GM18858 (cell line): ENCODE data around the gene RGPD3.
"Not testable (repeated sequence)": the region's sequence is repeated elsewhere in the genome, so short reads cannot be mapped to it uniquely, and the experiment has no call there.

Experiments
- ATAC-seq: cut with Tn5 transposase; IDR thresholded peaks from one replicate; pipeline ENCODE4 v1.9.1; 2021; ENCODE audit not compliant: unreplicated experiment

Gene RGPD3

DNA sequence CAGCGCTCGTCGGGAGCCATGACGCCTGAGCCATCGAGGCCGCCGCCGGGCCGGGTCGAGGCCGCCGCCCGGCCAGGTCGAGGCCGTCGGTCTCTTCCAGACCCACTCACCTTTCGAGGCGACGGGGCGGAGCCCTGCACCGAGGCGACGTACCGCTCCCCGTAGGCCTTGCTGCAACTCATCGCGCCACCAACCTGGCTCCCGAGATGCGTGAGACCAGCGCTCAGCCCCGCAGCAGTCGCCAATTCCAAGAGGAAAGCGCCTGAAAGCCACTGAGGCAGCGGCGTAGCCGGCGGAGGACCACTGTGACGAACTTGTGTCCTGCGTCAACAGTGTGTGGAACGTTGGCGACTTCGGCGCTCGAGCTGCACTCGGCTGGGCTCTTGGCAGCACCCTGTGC lies at the start of gene RGPD3:
TSS of gene RGPD3 (minus strand) at position 307 of the 400 bp plus-strand sequence. CDS start at position 182, 125 bp downstream.
- ATAC-seq = not testable (repeated sequence)

DNA sequence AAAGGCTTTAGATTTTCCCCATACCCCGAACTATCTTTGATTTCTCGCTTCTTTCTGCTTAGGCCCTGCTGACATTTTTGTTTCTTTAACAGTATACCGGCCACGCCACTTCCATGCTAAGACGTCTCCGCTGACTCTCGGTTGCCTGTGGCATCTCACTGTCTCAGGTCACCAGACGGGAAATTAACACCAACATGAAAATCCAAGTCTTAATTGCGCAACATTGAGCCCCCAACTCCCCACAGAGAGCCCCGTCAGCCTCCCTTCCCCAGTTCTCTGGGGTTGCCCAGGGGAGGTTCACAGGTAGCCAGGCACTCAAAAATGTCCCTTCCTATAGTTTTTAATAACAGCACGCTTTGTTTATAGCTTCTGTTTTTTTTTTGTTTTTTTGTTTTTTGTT lies 49.1 kb upstream of the RGPD3 start:
- ATAC-seq = no peak

DNA sequence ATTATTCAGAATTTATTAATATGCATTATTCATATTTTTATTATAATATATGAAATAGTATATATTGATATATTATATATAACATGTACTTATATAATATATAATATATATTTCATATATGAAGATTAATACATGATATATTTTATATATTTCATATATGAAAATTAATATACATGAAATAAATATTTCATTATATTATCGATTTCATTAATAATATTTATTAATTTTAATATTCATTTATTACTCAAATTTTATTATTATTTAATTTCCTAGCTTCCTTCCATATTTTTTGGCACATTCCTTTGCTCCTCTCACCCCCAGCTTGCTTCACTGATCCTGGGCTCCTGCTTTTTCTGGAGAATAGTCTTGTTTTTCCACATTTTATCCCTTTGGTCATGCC lies 48.7 kb upstream of the RGPD3 start:
- no peak for ATAC-seq

DNA sequence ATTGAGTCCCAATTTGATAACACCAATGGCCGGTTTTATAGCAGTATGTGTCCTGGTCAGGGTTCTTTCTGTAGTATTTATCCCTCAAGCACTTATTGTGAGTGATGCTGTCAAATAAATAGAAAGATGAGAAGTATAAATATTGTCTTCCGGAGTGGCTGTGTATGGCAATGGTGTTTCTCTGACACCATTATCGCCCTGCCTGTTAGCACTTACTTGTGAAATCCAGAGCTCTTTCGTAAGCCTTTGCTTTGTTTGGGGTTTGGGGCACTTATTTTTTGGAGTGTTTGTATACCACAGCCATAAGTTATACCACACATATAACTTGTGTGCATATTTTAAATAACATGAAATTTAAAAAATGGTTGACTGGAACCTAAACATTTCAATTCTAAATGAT lies 48.2 kb upstream of the RGPD3 start:
- no peak for ATAC-seq

- not testable (repeated sequence) for ATAC-seq
Measured at GRCh38 chr2:106514827-106515226, 46.6 kb upstream of the RGPD3 start.

DNA sequence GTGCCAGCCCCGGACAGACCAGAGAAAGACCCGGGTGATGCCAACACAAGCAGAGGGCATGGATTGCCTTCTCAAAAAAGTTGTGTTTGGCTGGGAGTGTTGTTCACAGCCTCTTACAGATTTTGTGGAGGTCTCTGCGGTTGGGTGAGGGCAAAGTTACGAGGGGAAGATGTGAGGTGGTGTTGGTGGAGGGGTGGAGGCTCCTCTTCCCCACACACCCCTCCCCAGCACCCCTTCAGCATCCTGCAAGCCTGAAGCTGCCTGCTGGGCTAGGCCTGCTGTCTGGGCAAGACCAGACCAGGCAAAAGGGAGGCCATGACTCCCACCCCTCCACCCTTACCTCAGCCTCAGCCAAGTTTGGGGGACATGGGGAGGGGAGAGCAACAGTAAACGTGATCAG lies 45.2 kb upstream of the RGPD3 start:
- not testable (repeated sequence) for ATAC-seq

- not testable (repeated sequence) for ATAC-seq
Measured at GRCh38 chr2:106511934-106512333, 43.7 kb upstream of the RGPD3 start.

- ATAC-seq = not testable (repeated sequence)
Measured at GRCh38 chr2:106511476-106511901, 43.3 kb upstream of the RGPD3 start.

GRCh38 chr2:106510791-106511190 lies 42.6 kb upstream of the RGPD3 start:
- ATAC-seq = not testable (repeated sequence)

GRCh38 chr2:106509374-106509770 lies 41.2 kb upstream of the RGPD3 start:
- ATAC-seq = not testable (repeated sequence)

GRCh38 chr2:106508660-106509373 lies 40.6 kb upstream of the RGPD3 start:
- ATAC-seq = not testable (repeated sequence)

DNA sequence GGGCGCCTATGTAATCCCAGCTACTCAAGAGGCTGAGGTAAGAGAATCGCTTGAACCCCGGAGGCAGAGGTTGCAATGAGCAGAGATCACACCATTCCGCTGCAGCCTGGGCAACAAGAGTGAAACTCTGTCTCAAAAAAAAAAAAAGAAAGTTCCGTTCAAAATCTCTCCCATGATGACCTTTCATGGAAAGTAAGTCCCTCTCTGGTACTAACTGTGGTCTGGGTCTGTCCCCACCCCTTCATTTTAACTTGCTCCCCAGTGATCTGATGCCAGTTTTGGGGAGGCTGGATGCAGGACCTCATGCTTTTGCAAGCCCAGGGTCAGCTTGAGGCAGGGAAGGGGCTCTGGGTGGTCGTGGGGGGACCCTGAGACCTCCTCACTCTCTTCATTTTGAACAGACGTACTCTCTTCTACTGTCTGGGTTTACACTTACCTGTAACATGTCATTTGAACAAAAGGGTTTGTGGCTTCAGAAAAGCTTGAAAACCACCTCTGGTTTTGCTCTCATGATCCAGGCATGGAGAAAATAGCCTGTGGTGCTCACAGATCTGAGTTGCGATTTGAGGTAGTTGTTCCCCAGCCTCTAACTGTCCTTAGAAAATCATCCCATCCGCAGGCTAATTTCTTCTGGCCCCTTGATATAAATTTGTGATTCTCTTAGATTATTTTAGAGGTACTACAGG lies 37.9 kb upstream of the RGPD3 start:
- not testable (repeated sequence) for ATAC-seq

DNA sequence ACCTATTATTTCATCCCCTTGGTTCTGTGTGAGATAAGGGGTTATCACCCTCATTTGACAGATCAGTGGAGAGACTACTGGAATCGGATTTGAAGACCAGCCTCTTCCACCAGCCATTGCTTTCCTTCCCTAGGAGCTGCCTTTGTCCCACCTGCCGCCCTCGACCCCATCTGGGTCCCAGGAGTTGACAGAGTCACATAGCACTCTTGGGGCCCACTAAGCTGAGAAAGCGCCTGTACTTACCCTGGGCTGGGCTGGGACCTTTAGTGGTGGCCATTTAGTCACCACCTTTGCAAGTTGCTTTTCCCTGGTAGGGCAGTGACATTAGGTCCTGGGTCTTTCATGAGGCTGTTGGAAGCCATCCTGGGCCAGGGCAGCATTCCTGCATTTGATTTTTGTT lies 36.6 kb upstream of the RGPD3 start:
- not testable (repeated sequence) for ATAC-seq

DNA sequence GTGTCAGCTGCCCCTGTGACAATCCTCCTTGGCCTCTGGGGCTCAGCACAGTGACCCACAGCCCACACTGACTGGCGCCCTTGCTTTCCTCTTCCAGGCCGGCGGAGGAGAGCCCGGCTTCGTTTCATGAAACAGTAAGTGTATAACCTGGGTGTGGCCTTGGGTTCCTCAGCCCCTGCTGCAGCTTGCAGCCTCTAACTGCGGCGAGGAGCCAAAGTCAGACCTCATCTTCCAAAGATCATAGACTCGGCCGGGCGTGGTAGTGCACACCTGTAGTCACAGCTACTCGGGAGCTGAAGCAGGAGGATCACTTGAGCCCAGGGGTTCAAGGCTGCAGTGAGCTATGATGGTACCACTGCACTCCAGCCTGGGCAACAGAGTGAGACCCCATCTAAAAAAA lies 36.0 kb upstream of the RGPD3 start:
- not testable (repeated sequence) for ATAC-seq

DNA sequence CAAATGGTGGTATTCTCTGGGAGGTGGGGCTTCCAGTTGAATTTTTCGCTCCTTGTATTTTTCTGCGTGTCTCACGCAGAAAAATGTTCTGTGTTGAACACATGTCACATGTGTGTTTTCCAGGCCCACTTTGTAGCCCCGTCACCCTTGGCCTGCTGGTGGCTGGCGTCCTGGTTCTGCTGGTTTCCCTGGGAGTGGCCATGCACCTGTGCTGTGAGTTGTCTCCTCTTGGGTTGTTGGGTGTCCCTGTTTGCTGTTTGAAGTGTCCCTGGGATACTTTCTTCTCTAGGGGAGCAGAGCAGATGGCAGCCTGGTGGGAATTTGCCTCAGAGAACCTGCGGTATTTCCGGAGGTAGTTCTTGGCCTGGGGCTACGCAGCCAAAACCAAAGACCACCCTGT lies 34.1 kb upstream of the RGPD3 start:
- not testable (repeated sequence) for ATAC-seq

DNA sequence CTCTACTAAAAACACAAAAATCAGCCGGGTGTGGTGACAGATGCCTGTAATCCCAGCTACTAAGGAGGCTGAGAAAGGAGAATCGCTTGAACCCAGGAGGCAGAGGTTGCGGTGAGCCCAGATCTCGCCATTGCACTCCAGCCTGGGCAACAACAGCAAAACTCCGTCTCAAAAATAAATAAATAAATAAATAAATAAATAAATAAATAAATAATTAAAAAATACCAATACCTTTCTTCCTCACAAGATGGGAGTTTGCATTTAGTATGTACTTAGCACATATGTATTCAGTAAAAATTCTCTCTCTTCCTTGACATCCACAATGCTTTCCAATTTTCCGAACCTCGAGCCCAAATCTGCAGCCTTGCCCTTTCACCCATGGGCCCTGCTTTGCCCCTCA lies 32.1 kb upstream of the RGPD3 start:
- ATAC-seq = not testable (repeated sequence)

- not testable (repeated sequence) for ATAC-seq
Measured at GRCh38 chr2:106498549-106498948, 30.3 kb upstream of the RGPD3 start.

DNA sequence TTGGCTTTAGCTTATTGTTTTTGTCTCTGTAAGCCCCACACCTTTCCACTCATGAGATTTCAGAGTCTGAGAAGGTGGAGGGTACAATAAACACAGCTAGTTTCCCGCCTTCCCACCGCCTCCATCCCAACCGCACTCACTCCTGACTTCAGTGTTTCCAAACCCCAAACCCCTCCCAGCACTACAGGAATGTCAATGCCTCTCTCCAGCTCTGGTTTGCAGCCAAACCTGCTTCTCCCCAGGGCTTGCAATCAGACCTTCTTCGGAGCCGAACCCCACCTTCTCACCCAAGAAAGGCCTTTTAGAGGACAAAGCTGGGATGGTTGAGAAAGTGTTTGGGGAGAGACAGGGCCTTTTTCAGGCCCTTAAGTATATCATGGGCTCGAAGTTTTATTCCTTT lies 24.7 kb upstream of the RGPD3 start:
- not testable (repeated sequence) for ATAC-seq

DNA sequence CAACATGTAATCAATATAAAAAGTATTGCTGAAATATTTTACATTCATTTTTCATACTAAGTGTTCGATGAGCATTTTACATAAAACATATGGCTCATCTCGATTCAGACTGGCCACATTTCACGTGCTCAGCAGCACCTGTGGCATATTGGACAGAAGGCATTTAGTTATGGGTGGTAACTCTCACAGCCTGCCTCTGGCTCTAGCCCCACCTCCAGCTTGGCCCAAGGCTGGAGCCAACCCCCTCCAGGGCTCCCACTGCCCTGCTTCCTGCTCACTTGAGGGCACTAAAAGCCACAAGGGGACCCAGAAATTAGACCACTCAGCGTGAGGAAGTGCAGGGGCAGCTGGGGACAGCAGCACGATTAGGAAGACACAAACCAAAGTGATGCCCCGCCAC lies 24.2 kb upstream of the RGPD3 start:
- not testable (repeated sequence) for ATAC-seq

- not testable (repeated sequence) for ATAC-seq
Measured at GRCh38 chr2:106489701-106490100, 21.5 kb upstream of the RGPD3 start.

GRCh38 chr2:106487386-106488191 lies 19.4 kb upstream of the RGPD3 start:
- ATAC-seq = not testable (repeated sequence)
